Measurements from ENCODE around the gene CLIP2. TPM values are rescaled to one million over a fixed set of nuclear protein-coding genes. Genes with fewer than 3 reads are reported as not detected.
"Not testable (repeated sequence)": the region's sequence is repeated elsewhere in the genome, so short reads cannot be mapped to it uniquely, and the experiment has no call there.

The CLIP2 gene
- total RNA-seq, 1 donor: 72.2 TPM

DNA sequence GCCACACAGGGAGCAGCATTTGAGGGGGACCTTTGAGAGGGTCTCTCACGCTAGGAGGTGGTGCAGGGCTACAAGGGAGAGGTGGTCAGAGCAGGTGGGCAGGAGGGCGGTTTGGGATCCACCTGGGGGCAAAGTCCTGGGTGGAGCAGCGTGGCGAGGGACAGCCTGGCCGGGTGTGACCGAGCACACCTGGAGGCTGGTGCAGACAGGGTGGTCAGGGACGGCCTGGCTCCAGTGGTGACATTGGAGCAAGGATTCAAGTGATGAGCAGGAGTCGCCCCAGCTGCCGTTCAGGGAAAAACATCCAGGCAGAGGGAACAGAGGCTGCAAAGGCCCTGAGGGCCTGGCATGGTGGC lies 36.0 kb downstream of the CLIP2 start:
- DNase-seq (ENCODE audit: low read depth in 2 of 3, low spot score in 2 of 3): no peak

DNA sequence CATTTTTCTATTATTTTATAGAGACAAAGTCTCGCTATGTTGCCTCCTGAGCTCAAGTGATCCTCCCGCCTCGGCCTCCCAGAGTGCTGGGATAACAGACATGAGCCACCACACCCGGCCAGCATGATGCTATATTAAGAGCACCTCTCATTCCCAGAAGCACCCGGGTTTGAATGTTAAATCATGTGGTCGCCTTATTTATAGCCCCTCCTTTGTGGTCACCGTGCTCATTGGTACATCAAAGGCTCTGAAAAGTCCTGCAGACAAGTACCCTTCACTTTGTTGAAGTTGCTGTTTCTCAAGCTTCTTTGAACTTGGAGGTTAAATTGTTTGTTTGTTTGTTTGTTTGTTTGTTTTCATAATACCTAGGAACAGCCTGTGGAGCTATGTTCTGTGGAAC lies 40.0 kb downstream of the CLIP2 start:
- no peak for DNase-seq (ENCODE audit: low read depth in 2 of 3, low spot score in 2 of 3)

GRCh38 chr7:74332373-74333176 lies 43.4 kb downstream of the CLIP2 start:
- DNase-seq (ENCODE audit: low read depth in 2 of 3, low spot score in 2 of 3): no peak

DNA sequence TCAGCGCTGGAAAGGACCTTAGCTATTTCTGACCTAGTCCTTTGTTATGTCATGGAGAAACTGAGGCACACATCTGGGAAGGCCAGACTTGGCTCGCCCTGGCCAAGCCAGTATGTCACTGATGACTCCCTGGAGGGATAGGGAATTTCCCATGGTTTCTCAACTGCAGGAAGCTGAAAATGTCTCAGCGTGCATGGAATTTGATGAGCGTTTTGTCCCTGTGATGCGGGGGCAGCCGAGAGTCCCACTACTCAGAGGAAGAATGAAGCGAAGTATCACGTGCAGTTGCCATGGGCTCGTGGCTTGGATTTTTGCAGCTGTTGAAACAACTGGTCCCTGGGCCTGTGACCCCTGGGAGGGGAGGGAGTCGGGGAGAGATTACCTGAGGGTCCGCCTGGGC lies 44.8 kb downstream of the CLIP2 start:
- DNase-seq (ENCODE audit: low read depth in 2 of 3, low spot score in 2 of 3): no peak

GRCh38 chr7:74337926-74338325 lies 48.7 kb downstream of the CLIP2 start:
- DNase-seq (ENCODE audit: low read depth in 2 of 3, low spot score in 2 of 3): no peak

- DNase-seq (ENCODE audit: low read depth in 2 of 3, low spot score in 2 of 3): no peak
Observed at GRCh38 chr7:74338366-74339108, 49.3 kb downstream of the CLIP2 start.

- DNase-seq (ENCODE audit: low read depth in 2 of 3, low spot score in 2 of 3): not testable (repeated sequence)
Observed at GRCh38 chr7:74339648-74340047, 50.4 kb downstream of the CLIP2 start.

GRCh38 chr7:74343281-74344131 lies 54.3 kb downstream of the CLIP2 start:
- no peak for DNase-seq (ENCODE audit: low read depth in 2 of 3, low spot score in 2 of 3)

DNA sequence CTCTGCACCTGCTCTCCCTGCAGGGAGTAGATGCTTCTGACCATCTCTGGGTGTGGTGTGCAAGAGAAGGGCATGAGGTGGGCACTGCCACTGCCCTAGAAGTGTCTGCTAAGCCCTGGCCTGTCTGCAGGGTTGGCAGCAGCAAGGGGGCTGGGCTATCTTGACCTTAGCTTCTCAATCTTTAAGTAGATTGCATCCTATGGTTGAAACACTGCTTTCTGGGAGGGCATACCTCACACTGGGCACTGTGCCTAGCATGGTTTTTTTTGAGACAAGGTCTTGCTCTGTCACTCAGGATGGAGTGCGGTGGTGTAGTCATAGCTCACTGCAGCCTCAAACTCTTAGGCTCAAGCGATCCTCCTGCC lies 54.9 kb downstream of the CLIP2 start:
- DNase-seq (ENCODE audit: low read depth in 2 of 3, low spot score in 2 of 3): no peak

- DNase-seq (ENCODE audit: low read depth in 2 of 3, low spot score in 2 of 3): no peak
Observed at GRCh38 chr7:74344786-74345185, 55.6 kb downstream of the CLIP2 start.

GRCh38 chr7:74345970-74346369 lies 56.8 kb downstream of the CLIP2 start:
- DNase-seq (ENCODE audit: low read depth in 2 of 3, low spot score in 2 of 3): no peak

GRCh38 chr7:74349621-74350020 lies 60.4 kb downstream of the CLIP2 start:
- DNase-seq (ENCODE audit: low read depth in 2 of 3, low spot score in 2 of 3): no peak

DNA sequence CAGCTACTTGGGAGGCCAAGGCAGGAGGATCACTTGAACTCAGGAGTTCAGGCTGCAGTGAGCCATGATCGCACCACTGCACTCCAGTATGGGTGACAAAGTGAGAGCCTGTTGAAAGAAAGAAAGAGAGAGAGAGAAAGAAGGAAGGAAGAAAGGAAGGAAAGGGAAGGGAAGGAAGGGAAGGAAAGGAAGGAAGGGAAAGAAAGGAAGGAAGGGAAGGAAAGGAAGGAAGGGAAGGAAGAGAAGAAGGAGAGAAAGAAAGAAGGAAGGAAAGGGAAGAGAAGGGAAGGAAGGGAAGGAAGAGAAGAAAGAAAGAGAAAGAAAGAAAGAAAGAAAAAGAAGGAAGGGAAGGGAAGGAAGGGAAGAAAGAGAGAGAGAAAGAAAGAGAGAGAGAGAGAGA lies 61.5 kb downstream of the CLIP2 start:
- no peak for DNase-seq (ENCODE audit: low read depth in 2 of 3, low spot score in 2 of 3)

GRCh38 chr7:74351836-74352235 lies 62.6 kb downstream of the CLIP2 start:
- DNase-seq (ENCODE audit: low read depth in 2 of 3, low spot score in 2 of 3): no peak

DNA sequence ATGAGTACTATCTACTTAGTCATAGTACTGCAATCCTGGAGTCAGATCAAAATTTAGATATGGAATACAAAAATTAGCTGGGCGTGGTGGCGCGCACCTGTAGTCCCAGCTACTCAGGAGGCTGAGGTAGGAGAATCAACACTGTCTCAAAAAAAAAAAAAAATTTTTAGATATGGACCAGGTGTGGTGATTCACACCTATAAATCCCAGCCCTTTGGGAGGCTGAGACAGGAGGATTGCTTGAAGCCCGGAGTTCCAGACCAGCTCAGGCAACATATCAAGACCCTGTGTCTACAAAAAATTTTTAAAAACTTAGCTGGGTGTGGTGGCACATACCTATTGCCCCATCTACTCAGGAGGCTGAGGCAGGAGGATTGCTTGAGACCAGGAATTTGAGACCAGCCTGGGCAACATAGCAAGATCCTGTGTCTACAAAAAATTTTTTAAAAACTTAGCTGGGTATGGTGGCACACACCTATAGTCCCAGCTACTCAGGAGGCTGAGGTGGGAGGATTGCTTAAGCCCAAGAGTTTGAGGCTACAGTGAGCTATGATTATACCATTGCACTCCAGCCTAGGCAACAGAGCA lies 63.4 kb downstream of the CLIP2 start:
- DNase-seq (ENCODE audit: low read depth in 2 of 3, low spot score in 2 of 3): not testable (repeated sequence)

DNA sequence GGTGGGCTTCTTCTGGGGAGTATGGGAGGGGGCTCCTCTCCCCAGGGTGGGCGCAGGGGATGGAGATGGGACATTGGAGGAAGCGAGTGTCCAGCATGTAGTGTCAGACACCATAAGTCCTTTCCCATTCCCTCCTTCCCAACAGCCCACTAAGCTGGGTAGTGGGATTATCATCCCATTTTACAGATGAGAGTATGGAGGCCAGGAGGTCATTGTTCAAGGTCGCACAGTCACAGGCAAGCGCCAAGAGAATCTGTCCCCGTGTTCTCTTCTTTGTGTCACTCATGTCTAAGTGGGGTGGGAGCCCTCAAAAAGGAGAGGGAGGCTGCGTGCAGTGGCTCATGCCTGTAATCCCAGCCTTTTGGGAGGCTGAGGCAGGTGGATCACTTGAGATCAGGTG lies 64.8 kb downstream of the CLIP2 start:
- no peak for DNase-seq (ENCODE audit: low read depth in 2 of 3, low spot score in 2 of 3)

GRCh38 chr7:74355091-74355490 lies 65.9 kb downstream of the CLIP2 start:
- no peak for DNase-seq (ENCODE audit: low read depth in 2 of 3, low spot score in 2 of 3)

- no peak for DNase-seq (ENCODE audit: low read depth in 2 of 3, low spot score in 2 of 3)
Observed at GRCh38 chr7:74356589-74357315, 67.5 kb downstream of the CLIP2 start.

- DNase-seq (ENCODE audit: low read depth in 2 of 3, low spot score in 2 of 3): no peak
Observed at GRCh38 chr7:74360008-74360407, 70.8 kb downstream of the CLIP2 start.

- peak in 2 of 3 donors; percentile 22 to 46 for DNase-seq (ENCODE audit: low read depth in 2 of 3, low spot score in 2 of 3)
Observed at GRCh38 chr7:74362266-74362665, 73.1 kb downstream of the CLIP2 start.
